Stomach (tissue), 4 donors: ENCODE measurements around the gene RAP1A.

Experiments
- POLR2A ChIP-seq, 4 donors: fragments of 450-650 bp; IDR thresholded peaks; one replicate each; pipeline ENCODE4 v1.6.1; 2016; ENCODE audit warnings: antibody characterized with exemption in 4 of 4, control low read depth in 2 of 4, mild to moderate bottlenecking in 1 of 4, moderate library complexity in 1 of 4
- POLR2AphosphoS5 ChIP-seq, 3 donors: sonication (generic); formaldehyde crosslinking; IDR thresholded peaks; one replicate each; pipeline ENCODE4 v1.6.1; 2016; ENCODE audit warnings: antibody characterized with exemption in 3 of 3
- TF ChIP-seq, protein P1 (sequence below), 7 experiments: fragments of 450-650 bp in 4 of 7; fragments of 200-600 bp in 3 of 7; sonication (generic) in 3 of 7; IDR thresholded peaks; one replicate each; pipeline ENCODE4 v1.5.1; 2016 to 2019; ENCODE audit warnings: antibody characterized with exemption in 7 of 7, control low read depth in 2 of 7, mild to moderate bottlenecking in 1 of 7

DNA sequence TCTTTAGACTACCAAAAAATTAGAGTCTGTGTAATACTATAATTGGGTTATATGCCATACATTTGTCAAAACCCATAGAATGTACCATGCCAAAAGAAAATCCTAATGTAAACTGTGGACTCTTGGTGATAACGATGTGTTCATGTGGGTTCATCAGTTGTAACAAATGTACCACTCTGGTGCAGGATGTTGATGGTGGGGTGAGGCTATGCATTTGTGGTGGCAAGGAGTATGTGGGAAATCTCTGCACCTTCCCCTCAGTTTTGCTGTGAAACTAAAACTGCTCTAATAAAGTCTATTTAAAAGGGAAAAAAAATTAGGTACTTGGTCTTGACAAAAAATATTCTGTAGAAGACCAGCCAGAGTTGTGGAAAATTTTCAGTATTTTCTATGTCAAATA is 76.2 kb downstream of the RAP1A start:
- TF ChIP-seq, protein P1, sequence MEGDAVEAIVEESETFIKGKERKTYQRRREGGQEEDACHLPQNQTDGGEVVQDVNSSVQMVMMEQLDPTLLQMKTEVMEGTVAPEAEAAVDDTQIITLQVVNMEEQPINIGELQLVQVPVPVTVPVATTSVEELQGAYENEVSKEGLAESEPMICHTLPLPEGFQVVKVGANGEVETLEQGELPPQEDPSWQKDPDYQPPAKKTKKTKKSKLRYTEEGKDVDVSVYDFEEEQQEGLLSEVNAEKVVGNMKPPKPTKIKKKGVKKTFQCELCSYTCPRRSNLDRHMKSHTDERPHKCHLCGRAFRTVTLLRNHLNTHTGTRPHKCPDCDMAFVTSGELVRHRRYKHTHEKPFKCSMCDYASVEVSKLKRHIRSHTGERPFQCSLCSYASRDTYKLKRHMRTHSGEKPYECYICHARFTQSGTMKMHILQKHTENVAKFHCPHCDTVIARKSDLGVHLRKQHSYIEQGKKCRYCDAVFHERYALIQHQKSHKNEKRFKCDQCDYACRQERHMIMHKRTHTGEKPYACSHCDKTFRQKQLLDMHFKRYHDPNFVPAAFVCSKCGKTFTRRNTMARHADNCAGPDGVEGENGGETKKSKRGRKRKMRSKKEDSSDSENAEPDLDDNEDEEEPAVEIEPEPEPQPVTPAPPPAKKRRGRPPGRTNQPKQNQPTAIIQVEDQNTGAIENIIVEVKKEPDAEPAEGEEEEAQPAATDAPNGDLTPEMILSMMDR (IDR thresholded peaks at IDR 0.05) = no peak
- TF ChIP-seq POLR2AphosphoS5 (IDR thresholded peaks at IDR 0.05) (no peak), POLR2A (IDR thresholded peaks at IDR 0.05) (no peak)
